Measurements from ENCODE around the gene FIGNL1.

FIGNL1 gene

DNA sequence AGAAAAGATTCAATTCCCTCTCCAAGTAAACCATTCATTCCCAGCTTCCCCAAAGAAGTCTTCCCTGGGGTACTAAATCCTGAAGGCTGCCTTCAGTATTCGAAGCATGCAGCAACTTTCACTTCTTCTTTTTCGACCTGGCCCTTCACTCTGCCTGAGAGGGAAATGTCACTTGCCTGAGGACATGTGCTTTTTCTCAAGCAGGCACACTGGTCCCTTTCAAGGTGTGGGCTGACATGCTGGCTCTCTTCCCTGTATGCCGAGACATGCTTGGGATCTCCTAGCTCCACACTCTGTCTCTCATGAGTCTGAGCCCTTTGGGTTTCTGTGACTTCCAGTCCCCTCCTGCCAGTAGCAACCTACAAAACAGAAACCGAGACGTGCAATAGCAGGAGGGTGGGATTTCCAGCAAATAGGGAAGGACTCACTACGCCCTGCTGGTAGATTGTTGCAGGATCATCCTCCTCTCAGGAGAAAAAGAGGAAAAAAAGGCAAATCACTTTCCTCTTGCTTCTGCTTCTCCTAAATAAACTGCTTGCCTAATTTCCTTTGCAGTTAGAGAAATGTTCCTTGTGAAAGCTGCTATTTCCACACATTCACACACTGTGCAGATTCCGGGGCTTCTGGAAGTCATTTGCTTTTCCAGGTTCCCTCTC is 33.5 kb downstream of the FIGNL1 start:
- no peak for TF ChIP-seq ZFX (IDR thresholded peaks at IDR 0.05; ENCODE audit: borderline replicate concordance)
- TF ChIP-seq, protein P1, sequence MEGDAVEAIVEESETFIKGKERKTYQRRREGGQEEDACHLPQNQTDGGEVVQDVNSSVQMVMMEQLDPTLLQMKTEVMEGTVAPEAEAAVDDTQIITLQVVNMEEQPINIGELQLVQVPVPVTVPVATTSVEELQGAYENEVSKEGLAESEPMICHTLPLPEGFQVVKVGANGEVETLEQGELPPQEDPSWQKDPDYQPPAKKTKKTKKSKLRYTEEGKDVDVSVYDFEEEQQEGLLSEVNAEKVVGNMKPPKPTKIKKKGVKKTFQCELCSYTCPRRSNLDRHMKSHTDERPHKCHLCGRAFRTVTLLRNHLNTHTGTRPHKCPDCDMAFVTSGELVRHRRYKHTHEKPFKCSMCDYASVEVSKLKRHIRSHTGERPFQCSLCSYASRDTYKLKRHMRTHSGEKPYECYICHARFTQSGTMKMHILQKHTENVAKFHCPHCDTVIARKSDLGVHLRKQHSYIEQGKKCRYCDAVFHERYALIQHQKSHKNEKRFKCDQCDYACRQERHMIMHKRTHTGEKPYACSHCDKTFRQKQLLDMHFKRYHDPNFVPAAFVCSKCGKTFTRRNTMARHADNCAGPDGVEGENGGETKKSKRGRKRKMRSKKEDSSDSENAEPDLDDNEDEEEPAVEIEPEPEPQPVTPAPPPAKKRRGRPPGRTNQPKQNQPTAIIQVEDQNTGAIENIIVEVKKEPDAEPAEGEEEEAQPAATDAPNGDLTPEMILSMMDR (IDR thresholded peaks at IDR 0.05), result no peak
- H3K27ac ChIP-seq, result no peak overlapping the region

DNA sequence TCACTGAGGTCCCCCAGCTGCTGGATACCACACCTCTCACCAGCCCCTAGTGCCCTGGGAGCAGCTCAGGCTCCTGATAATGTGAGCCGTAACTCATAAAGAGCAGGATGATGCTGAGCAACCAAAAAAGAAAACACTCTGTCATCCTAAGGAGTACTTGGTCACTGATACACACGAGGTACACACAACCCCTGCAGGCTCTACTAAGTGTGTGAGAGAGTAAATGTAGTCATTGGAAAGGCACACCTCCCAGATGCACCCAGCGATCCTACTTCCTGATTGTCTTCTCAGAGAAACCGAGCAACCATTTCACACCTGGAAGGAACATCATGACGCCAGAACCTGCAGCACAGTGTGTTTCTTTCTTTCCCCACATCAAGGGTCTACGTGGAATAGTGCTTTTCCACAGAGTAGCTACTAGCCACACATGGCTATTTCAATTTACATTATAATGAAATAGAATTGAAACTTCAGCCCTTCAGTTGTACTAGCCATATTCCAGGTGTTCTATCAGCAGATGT is 34.2 kb downstream of the FIGNL1 start:
- TF ChIP-seq, protein P1 (IDR thresholded peaks at IDR 0.05), result no peak
- TF ChIP-seq ZFX (IDR thresholded peaks at IDR 0.05; ENCODE audit: borderline replicate concordance), result no peak
- H3K27ac ChIP-seq, result no peak overlapping the region

DNA sequence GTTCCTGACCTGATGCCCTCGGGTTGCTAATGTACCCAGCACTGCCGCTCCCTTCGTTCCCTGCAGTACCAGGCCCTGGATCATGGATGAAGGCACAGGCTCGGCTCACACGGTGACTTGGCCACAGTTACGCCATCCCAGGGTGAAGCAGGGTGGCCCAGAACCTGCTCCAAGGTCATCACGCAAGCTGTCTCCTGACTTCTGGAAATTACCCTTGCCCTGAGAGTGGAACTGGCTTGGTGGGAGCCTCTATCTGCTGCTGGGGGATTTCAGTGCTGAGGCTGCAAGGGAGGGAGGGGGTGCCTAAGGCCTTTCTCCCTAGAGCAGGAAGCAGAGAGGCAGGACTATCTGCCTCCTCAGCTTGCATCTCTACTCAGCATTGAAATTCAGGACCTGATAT is 36.6 kb downstream of the FIGNL1 start:
- TF ChIP-seq ZFX (IDR thresholded peaks at IDR 0.05; ENCODE audit: borderline replicate concordance), result no peak
- TF ChIP-seq, protein P1 (IDR thresholded peaks at IDR 0.05), result no peak
- no peak overlapping the region for H3K27ac ChIP-seq

DNA sequence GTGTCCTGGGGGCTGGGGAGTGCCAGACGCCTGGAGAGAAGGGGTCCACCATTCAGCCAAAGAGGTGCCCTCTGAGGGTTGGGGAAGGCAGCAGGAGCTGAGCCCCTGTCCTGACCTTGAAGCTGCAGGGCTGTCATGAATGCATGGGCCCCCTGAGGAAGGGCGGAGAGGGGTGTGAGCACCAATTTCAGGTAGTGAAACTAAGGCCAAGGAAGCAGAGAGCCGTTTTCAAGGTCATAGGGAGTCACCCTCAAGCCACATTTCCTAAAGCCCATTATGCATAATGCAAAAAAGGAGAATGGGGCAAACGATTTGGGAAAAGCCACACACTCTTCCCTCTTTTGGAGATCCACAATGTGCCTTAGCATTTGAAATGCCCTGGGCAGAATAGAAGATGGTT is 37.2 kb downstream of the FIGNL1 start:
- TF ChIP-seq, protein P1 (IDR thresholded peaks at IDR 0.05), result no peak
- no peak for TF ChIP-seq ZFX (IDR thresholded peaks at IDR 0.05; ENCODE audit: borderline replicate concordance)
- no peak overlapping the region for H3K27ac ChIP-seq

DNA sequence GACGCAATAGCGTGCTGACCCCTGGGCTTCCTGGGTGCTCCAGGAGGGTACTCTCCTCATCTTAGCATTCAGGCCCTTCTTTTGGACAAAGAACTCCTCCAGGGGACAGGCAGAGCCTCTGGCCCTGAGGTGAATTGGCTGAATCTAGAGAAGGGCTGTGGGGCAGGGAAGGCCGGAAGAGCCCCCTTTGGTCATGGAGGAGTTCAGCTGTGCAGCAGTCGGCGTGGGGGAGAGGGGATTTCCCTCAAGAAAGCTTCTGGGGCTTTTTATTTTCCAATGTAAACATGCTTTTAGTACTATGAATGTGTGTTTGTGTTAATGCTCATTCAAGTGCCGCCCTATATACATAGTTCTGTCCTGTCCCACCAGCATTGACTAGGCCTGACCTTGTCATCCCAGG is 38.8 kb downstream of the FIGNL1 start:
- H3K27ac ChIP-seq, result no peak overlapping the region

DNA sequence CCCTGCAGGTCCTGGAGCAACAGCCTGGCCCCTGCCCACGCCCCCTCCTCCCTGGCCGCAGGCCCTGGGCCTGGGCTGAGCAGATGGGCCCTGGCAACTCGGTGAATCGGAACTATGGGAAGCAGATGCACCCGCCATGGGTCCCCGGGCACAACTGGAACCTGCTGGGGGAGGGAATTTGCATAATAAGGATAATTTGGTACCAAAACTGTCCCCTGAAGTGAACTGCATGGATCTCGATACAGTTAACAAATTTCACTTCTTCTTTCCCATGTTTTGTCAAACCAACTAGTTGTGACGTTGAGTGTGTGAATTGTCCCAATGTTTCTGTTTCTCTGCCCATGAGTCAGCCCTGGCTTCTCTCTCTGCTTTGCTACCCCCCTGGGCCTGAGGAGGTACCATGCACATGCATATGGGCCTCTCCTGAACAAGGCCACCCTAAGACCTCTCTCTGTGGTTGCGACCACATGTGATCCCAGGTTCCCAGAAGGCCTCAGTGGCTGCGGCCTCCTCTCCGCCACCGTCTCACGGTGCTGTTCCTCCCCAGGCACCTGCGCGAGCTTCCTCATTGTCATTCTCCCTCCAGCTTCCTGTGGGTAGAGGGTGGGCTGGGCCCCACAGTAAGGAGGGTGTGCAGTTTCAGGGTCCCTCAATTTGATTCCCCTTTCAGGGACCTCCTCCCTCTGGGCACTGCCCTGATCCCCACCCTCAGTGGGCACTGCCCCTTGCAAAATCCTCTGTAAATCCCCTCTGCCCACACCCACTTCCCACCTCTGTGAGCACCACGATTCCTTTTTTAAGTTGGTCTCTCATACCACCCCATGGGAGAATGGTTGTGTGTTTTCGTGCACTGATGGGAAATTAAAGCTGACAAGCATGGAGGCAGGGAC is 40.0 kb downstream of the FIGNL1 start:
- TF ChIP-seq, protein P1 (IDR thresholded peaks at IDR 0.05), result no peak
- TF ChIP-seq ZFX (IDR thresholded peaks at IDR 0.05; ENCODE audit: borderline replicate concordance), result no peak
- H3K27ac ChIP-seq, result no peak overlapping the region

More for the DNA sequence above, 38.8 kb downstream of the FIGNL1 start:
- TF ChIP-seq, protein P1 (IDR thresholded peaks at IDR 0.05), result no peak
- TF ChIP-seq ZFX (IDR thresholded peaks at IDR 0.05; ENCODE audit: borderline replicate concordance), result no peak

DNA sequence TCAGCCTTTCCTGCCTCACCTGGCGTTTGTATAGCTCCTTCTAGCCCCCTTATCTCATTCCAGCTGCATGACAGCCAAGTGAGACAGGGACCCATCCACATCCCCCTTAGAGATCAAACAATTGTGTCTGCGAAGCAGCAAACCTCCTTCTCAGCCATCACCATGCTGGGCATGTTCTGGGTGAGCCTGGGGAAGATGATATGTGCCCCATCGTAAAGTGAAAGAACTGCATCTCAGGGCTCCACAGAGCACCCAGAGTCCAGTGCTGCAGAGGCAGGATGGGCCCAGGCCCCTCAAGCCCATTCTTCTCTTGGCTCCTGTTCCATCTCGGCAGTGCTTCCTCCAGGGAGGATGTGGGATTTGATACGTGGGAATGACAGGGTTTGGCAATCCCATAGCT is 43.2 kb downstream of the FIGNL1 start:
- TF ChIP-seq ZFX (IDR thresholded peaks at IDR 0.05; ENCODE audit: borderline replicate concordance), result no peak
- TF ChIP-seq, protein P1 (IDR thresholded peaks at IDR 0.05), result no peak
- H3K27ac ChIP-seq, result no peak overlapping the region

All from 22Rv1 (cell line).